Body of pancreas (tissue), 4 donors: ENCODE data around the gene ARID4A. TPM values are rescaled to one million over a fixed set of nuclear protein-coding genes. Genes with fewer than 3 reads are reported as not detected.

Experiments used
- ATAC-seq: fragments of 150-250 bp; one replicate; pipeline ENCODE4 v1.9.1; 2016
- DNase-seq, 4 donors: peaks; one replicate each; pipeline ENCODE4 v3.0.0-alpha.2; 2019
- H3K27ac ChIP-seq, 4 donors: fragments of 200-600 bp; sonication (generic); 1 replicate in 3 of 4; 2 replicates in 1 of 4; pipeline versions ENCODE4 v1.5.1 to v1.6.1; 2016 to 2019; ENCODE audit warnings: mild to moderate bottlenecking in 1 of 4, mixed read lengths in 1 of 4, moderate library complexity in 1 of 4
- H3K27me3 ChIP-seq, 2 donors: fragments of 200-600 bp; sonication (generic); one replicate each; pipeline ENCODE4 v1.6.0; 2016; ENCODE audit warnings: mild to moderate bottlenecking in 1 of 2
- H3K36me3 ChIP-seq, 2 donors: fragments of 200-600 bp; sonication (generic); replicated peaks in 1 of 2; 2 replicates each; pipeline ENCODE4 v1.5.1; 2016; ENCODE audit warnings: low read depth in 2 of 2; ENCODE audit not compliant: insufficient read depth in 1 of 2
- H3K4me1 ChIP-seq: fragments of 200-600 bp; sonication (generic); one replicate; pipeline ENCODE4 v1.6.0; 2016
- H3K4me3 ChIP-seq, 2 donors: fragments of 200-600 bp; sonication (generic); 1 replicate in 1 of 2; 2 replicates in 1 of 2; pipeline ENCODE4 v1.5.1; 2016 to 2019
- H3K9me3 ChIP-seq, 3 donors: fragments of 200-600 bp; sonication (generic); 1 replicate in 2 of 3; 2 replicates in 1 of 3; pipeline ENCODE4 v1.5.1; 2016
- POLR2A ChIP-seq, 3 donors: fragments of 450-650 bp; IDR thresholded peaks; one replicate each; pipeline ENCODE4 v1.6.1; 2016; ENCODE audit warnings: antibody characterized with exemption in 3 of 3, mild to moderate bottlenecking in 2 of 3
- WGBS, 2 donors: methylation state at CpG; one replicate each; pipeline ENCODE4 v1.1.5; 2017; 5-methylcytosine and 5-hydroxymethylcytosine counted together
- intact Hi-C: fragments of 100-400 bp; cut with DNase I; formaldehyde crosslinking; loops from one replicate; pipeline ENCODE4 v1.15.1; 2023
- total RNA-seq, 2 donors: library from RNA; depleted of rRNA; stranded (reverse); fragments of >200 nt; gene quantifications; one replicate each; pipeline ENCODE4 v1.1.0, GENCODE V29; 2016
- TF ChIP-seq, protein P1 (sequence below), 7 experiments: fragments of 450-650 bp in 4 of 7; fragments of 200-600 bp in 3 of 7; sonication (generic) in 3 of 7; IDR thresholded peaks; one replicate each; pipeline ENCODE4 v1.5.1; 2016 to 2019; ENCODE audit warnings: antibody characterized with exemption in 7 of 7

The ARID4A gene
- total RNA-seq, 2 donors from 2014 or later, result 23.6 to 28.3 TPM

DNA sequence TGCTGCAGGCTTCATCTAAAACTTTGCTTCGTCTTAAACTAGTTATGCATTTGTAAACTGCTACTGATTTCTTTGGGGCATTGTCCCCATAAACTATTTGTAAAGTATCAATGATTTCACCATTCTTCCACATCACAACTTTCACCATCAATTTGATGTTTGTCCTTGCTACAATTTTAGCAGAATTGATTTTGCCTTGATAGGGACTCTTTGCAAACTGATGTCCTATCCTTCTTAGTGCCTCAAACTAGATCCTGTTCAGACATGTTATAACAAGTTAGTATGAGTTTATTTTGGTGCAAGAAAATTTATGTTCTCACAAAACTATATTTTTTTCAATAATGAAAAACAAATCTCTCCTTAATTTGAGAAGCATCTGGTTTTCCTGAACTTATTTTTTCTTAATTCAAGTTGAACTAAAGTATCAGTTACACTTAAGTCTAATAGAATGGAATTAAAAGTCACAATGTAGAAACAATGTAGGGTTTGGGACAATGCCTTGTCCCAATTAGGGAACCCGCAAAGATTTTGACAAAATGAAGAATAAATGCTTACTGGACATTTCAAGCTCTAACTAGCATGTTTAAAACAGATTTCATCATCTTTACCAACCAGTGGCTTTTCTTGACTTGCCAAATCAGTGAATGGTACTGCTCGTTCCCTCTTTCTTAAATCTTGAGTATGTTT, 10.1 kb upstream of the ARID4A start:
- Histone ChIP-seq H3K27ac (peak overlapping the region in 1 of 4 donors; percentile 14), H3K4me3 (no peak overlapping the region), H3K4me1 (peaks cover 31% of the 10 kb centered on the region), H3K27me3 (no peaks in the 10 kb centered on the region), H3K9me3 (no peaks in the 10 kb centered on the region), H3K36me3 (peaks cover 0 to 18% of the 10 kb centered on the region in 2 donors)
- intact Hi-C loops, result no loop called here
- ATAC-seq (no peak), DNase-seq (no peak)
- 49 to 54% methylated on average over 3 of the region's 3 CpGs for WGBS, 2 donors
- no peak for TF ChIP-seq POLR2A (IDR thresholded peaks at IDR 0.05)
- TF ChIP-seq, protein P1, sequence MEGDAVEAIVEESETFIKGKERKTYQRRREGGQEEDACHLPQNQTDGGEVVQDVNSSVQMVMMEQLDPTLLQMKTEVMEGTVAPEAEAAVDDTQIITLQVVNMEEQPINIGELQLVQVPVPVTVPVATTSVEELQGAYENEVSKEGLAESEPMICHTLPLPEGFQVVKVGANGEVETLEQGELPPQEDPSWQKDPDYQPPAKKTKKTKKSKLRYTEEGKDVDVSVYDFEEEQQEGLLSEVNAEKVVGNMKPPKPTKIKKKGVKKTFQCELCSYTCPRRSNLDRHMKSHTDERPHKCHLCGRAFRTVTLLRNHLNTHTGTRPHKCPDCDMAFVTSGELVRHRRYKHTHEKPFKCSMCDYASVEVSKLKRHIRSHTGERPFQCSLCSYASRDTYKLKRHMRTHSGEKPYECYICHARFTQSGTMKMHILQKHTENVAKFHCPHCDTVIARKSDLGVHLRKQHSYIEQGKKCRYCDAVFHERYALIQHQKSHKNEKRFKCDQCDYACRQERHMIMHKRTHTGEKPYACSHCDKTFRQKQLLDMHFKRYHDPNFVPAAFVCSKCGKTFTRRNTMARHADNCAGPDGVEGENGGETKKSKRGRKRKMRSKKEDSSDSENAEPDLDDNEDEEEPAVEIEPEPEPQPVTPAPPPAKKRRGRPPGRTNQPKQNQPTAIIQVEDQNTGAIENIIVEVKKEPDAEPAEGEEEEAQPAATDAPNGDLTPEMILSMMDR (IDR thresholded peaks at IDR 0.05), result no peak

GRCh38 chr14:58291646-58292045, 6.7 kb upstream of the ARID4A start:
- no peaks in the 10 kb centered on the region for H3K27me3 ChIP-seq
- H3K27ac ChIP-seq, result no peak overlapping the region
- peaks cover 0 to 16% of the 10 kb centered on the region in 2 donors for H3K36me3 ChIP-seq
- no peaks in the 10 kb centered on the region for H3K9me3 ChIP-seq
- H3K4me3 ChIP-seq, result no peak overlapping the region
- no peak for DNase-seq
- no peak for ATAC-seq
- intact Hi-C loops, result no loop called here
- 42 to 43% methylated on average over 5 of the region's 5 CpGs for WGBS, 2 donors
- H3K4me1 ChIP-seq, result peaks cover 23% of the 10 kb centered on the region
- no peak for TF ChIP-seq POLR2A (IDR thresholded peaks at IDR 0.05)

- no peak overlapping the region for H3K27ac ChIP-seq
- WGBS, 2 donors, result 85 to 88% methylated on average over 3 of the region's 3 CpGs
Measured at GRCh38 chr14:58292187-58292586, 6.2 kb upstream of the ARID4A start.

DNA sequence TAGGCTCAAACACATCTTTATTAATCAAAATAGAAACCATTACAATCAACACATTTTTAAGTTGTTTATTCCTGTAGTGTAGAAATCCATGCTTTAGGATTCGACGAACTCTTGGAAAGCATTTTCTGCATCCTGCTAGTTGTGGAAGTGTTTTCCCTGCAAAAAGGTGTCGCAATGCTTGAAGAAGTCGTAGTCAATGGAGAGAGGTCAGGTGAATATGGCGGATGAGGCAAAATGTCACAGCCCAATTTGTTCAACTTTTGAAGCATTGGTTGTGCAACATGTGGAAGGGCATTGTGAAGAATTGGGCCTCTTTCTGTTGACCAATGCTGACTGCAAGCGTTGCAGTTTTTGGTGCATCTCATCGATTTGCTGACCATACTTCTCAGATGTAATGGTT, 4.2 kb upstream of the ARID4A start:
- Histone ChIP-seq H3K4me3 (no peak overlapping the region), H3K4me1 (peaks cover 9% of the 10 kb centered on the region), H3K36me3 (peaks cover 0 to 16% of the 10 kb centered on the region in 2 donors), H3K27me3 (no peaks in the 10 kb centered on the region), H3K27ac (no peak overlapping the region), H3K9me3 (no peaks in the 10 kb centered on the region)
- ATAC-seq (no peak), DNase-seq (no peak)
- no peak for TF ChIP-seq POLR2A (IDR thresholded peaks at IDR 0.05)
- TF ChIP-seq, protein P1 (IDR thresholded peaks at IDR 0.05), result no peak
- 90 to 96% methylated on average over 7 of the region's 7 CpGs for WGBS, 2 donors
- intact Hi-C loops, result no loop called here

More at GRCh38 chr14:58292187-58292586, 6.2 kb upstream of the ARID4A start:
- no peak for DNase-seq
- no peak for ATAC-seq
- Histone ChIP-seq H3K27me3 (no peaks in the 10 kb centered on the region), H3K4me3 (no peak overlapping the region), H3K9me3 (no peaks in the 10 kb centered on the region), H3K4me1 (peaks cover 19% of the 10 kb centered on the region), H3K36me3 (peaks cover 0 to 16% of the 10 kb centered on the region in 2 donors)
- TF ChIP-seq, protein P1 (IDR thresholded peaks at IDR 0.05), result no peak
- no peak for TF ChIP-seq POLR2A (IDR thresholded peaks at IDR 0.05)
- intact Hi-C loops, result no loop called here

DNA sequence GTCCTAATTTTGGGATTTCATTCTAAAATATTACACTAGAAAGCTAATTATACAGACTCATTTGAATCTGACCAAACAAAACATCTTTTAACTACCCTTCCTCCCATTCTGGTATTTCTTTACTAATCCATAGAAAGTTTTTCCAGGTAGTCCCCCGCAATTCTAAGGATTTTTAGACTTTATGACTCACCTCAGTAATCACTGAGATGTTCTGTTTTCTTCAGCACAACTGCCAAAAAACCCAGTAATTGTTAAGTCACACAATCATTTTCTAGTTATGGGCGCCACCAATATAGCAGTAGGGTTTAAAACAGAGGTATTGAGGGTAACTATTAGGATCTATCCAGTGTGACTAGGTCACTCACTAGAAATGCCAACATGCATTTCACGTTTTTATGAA, 1.6 kb upstream of the ARID4A start:
- Histone ChIP-seq H3K4me3 (peak overlapping the region; percentile 65), H3K9me3 (no peaks in the 10 kb centered on the region), H3K4me1 (peaks cover 16% of the 10 kb centered on the region), H3K27me3 (no peaks in the 10 kb centered on the region), H3K36me3 (peaks cover 0 to 7% of the 10 kb centered on the region in 2 donors), H3K27ac (peak overlapping the region; percentile 94 to 98 (median 96))
- no peak for ATAC-seq
- intact Hi-C loops, result no loop called here
- TF ChIP-seq, protein P1 (IDR thresholded peaks at IDR 0.05), result no peak
- TF ChIP-seq POLR2A (IDR thresholded peaks at IDR 0.05), result no peak
- 4 to 7% methylated on average over 3 of the region's 3 CpGs for WGBS, 2 donors
- DNase-seq, result no peak
